HG03378 (cell line): ENCODE results near the gene SMARCA2.

Source experiments
- ATAC-seq: cut with Tn5 transposase; IDR thresholded peaks from one replicate; pipeline ENCODE4 v1.9.1; 2021; ENCODE audit warnings: mild to moderate bottlenecking, moderate library complexity; ENCODE audit not compliant: unreplicated experiment

The SMARCA2 gene

GRCh38 chr9:2014696-2015580 is at the start of gene SMARCA2:
Gene SMARCA2, plus strand, starts transcription at chr9:2015347. Its CDS starts 13,676 bp downstream, at chr9:2029023.
- ATAC-seq = peak; percentile 85

DNA sequence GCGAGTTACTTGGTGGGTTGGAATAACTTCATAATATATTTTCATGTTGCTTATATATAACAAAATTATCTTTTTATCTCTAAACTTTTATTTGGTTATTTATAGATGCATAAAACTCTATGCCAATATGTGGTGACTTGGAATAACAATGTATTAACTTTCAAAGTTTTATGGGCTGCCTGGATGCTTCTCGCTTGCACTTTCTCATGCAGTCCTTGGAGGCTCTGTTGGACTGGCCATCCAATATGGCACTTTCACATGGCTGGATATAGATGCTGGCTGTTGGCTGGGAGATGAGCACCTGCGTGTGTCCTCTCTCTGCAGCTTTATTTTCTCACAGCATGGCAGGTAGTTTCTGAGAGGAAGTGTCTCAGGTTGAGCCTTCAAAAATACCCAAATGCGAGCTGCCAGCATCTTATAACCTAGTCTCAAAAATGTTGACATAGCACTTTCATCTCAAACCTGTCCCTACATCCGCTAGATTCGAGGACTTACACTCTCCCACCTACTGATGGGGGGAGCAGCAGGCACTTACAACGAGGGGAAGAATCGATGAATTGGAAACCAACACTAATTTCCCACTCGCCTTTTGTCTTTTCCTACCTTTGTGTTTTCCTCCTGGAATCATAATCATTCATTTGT is 48.3 kb upstream of the SMARCA2 start:
- no peak for ATAC-seq

- ATAC-seq = no peak
These were observed 46.0 kb upstream of the SMARCA2 start for GRCh38 chr9:1969160-1969559.

DNA sequence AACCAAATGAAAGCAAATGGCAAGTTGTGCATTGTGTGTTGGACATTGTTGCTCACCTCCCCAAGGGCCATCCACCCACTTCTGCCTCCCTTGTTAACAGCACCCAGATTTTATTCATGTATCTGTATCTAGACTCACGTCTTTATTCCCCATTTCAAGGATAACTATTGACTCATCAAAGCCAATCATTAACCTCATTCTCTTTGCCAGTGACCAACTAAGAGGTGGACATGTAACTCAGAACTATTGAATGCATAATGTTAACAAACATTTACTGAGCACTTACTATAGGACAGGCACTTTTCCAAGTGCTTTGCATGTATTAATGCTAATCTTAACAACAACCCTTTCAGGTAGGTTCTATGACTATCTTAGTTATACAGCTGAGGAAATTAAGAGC is 45.2 kb upstream of the SMARCA2 start:
- no peak for ATAC-seq

GRCh38 chr9:1972672-1973071 is 42.5 kb upstream of the SMARCA2 start:
- no peak for ATAC-seq

- ATAC-seq = no peak
These were observed 38.1 kb upstream of the SMARCA2 start for GRCh38 chr9:1977026-1977425.

GRCh38 chr9:1978941-1979340 is 36.2 kb upstream of the SMARCA2 start:
- no peak for ATAC-seq

- ATAC-seq = no peak
These were observed 35.3 kb upstream of the SMARCA2 start for GRCh38 chr9:1979741-1980367.

DNA sequence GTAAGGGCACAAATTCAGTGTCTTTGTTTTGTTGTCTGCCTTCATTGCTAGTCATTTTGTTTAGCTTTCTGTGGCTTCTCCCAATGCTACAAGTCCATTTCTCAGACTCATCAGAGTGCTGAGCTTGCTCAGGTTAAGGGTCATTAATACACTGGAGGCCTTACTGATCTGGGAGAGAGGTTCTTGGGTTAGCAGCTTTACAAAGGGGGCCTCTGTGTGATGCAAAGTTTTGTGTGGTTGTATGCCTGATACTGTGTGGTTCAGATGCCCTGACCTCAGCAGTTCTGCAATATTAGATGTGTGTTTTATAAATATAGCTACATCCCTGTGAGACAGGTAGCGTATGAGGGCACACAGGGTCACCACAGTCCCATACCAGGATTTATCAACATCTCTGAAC is 34.8 kb upstream of the SMARCA2 start:
- ATAC-seq = no peak

DNA sequence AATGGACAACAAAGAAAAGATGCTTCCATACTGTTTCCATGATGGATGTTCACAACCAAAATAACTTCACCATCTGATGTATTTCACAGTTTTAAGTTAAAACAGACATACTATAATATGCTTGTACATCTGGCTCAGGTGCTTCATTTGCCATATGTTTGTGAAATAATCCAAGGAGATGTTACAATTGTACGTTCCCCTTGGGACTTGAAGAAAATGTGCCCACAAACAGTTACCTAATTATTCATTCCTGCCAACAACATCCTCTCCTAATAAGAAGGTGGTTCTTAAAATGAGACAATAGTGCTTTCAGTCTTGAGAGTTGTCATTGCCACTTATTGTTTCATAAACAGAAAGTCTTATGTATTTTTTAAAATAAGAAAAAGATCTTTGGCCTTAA is 33.1 kb upstream of the SMARCA2 start:
- no peak for ATAC-seq

DNA sequence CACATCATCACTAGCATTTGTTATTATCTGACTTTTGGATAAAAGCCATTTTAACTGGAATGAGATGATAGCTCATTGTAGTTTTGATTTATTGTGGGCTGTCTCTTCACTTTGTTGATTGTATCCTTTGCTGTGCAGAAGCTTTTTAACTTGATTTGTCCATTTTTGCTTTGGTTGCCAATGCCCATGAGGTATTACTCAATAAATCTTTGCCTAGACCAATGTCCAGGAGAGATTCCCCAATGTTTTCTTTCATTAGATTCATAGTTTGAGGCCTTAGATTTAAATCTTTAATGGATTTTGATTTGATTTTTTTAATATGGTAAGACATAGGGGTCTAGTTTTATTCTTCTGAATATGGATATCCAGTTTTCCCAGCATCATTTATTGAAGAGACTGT is 28.8 kb upstream of the SMARCA2 start:
- no peak for ATAC-seq

DNA sequence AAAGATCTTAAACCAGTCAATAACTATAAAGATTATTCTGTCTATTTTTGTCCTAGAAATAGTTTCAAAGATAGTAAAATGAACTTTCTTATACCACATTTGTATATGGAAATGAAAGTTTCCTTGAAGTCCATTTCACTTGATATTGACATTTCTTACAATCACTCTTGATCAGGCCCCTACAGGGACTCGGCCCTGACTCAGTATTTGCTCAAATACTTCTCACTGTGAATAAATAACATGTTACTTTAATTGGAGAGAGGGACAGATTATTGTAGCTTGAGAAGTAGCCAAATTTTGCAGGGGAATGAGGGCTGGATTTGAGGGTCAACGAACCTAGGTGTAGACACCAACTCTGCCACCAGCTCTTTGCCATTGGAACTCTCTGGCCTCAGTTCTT is 25.6 kb upstream of the SMARCA2 start:
- ATAC-seq = no peak

GRCh38 chr9:1994180-1994579 is 21.0 kb upstream of the SMARCA2 start:
- ATAC-seq = no peak

- no peak for ATAC-seq
These were observed 20.1 kb upstream of the SMARCA2 start for GRCh38 chr9:1995084-1995483.

DNA sequence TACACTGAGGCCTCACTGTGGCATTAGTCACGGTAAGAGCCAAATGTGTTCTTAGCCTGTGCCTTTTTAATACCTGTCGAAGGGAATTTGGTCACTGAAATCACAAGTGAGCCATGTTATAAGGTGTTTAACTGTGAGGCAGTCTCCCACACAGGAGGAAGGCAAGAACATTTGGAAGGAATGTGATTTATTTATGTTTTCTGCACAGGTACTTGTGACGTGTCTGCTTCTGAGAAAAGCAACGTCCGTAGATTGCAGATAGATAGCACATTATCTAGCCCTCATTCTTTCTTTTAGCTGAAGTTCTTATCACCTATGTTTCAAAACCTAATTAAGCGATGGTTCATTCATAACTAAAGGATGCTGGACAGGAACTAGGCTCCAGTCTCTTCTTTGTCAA is 19.0 kb upstream of the SMARCA2 start:
- ATAC-seq = no peak

- no peak for ATAC-seq
These were observed 17.5 kb upstream of the SMARCA2 start for GRCh38 chr9:1997646-1998045.

DNA sequence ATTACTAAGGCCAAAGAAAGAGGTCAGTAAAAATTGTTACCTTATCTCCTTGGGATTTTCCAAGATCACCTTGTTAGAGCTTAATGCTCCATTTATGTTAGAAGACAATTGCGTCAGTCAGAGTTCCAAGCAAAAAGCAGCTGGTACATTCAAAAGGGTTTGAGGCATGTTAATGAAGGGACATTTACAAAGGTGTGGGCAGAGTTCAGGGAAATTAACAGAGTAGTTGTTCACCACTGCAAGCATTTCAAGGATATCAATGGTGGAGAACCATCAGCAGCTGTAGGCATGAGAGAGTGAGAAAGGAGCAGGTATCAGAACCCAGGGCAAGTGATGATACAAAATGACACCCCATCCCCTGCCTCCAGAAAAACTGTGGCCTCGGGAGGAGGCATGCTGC is 17.0 kb upstream of the SMARCA2 start:
- no peak for ATAC-seq

DNA sequence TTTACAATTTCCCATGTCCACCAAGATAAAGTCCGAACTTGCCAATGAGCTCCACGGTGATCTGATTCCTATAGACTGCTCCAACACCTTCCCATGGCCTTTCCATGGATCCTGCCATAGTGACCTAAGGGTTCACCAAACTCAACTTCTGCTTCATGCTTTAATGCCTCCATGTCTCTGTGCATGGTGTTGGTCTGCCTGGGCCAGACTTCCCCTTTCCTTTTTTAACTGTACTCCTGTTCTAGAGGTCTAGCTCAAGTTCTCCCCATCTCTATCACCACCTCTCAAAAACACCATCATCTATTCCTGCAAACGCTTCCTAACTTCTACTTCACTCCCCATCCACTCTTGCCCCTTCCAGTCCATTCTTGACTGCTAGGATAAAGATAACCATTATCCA is 14.8 kb upstream of the SMARCA2 start:
- ATAC-seq = no peak

GRCh38 chr9:2008372-2008771 is 6.8 kb upstream of the SMARCA2 start:
- ATAC-seq = no peak

DNA sequence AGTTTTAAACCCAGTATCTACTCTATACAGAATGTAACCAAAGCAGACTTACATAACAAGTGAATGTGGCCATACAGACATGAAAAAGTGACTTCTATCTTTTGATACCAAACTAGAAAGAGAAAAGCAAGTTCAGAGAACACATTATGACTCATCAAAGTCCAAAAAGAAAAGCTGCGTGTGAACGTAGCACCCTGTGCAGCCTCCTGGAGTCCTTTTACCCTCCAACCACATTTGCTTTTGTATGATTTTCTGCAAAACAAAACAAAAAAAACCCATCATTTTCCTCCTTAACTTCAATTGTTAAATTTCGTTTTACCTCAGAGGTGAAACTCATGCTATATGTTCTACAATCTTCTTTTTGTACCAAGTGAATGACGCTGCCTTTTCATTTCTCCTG is 2.8 kb upstream of the SMARCA2 start:
- peak; percentile 38 for ATAC-seq

DNA sequence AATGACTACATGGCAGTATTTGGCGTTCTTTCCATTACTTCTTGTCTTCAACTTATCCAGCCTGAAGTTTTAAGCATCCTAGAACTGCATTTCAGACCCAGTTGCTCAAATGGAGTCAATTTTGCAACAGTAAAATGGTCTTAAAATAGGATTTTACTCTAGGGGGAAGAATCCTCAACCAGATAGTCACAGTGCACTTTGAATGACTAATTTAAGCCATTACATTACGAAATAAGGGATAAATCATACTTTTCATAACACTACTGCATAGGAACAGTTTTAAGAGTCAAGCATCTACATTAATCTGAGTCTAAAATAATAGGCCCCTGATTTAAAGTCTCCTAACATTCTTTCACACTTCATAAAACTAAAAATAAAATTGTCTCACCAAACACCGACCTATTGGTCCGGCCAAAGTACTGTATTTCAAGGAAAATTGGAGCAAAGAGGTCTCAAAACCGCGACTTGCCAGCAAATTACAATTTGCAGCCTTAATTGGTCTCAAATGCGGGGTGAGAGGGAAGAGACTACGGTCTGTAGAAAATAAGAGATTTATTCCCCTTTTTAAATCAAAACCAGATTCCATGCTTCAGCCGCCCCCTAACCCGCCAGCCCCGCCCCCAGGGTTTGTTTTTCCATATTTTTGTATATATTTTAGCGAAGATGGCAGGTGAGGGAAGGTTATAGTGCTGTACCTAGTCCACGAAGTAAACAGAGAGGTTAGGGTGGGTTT is 1.2 kb upstream of the SMARCA2 start:
- no peak for ATAC-seq
